Effector CD8-positive, alpha-beta T cell (primary cell): ENCODE data around the gene OSTN.
"Not testable (repeated sequence)": the region's sequence is repeated elsewhere in the genome, so short reads cannot be mapped to it uniquely, and the experiment has no call there.

Experiments used
- DNase-seq: peaks from one replicate; lab custom pipeline; 2025; lab: John Stamatoyannopoulos, UW
- total RNA-seq, 4 experiments: gene quantifications; one replicate each; lab custom pipeline; 2026; lab: John Stamatoyannopoulos, UW

The OSTN gene
- total RNA-seq = 0 reads per million in 4 experiments

DNA sequence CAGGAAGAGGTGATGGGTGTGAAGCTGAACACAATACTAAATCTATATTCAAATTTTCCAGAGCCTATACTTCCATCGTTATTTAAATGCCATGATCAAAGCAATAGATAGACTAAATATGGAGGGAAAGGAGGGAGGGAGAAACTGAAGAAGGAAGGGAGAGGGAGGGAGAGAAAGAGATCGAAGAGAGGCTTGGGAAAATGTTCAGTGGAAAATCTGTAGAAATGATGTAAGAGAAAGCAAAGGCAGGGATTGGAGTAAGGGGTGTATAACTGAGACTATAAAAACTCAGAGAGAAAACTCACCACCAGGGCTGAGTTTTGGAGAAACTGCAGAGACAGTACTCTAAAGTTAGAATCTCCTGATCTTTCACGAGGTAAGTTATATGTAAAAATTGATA is at the start of gene OSTN:
OSTN (plus strand) TSS at position 310 of the 400 bp plus-strand sequence. CDS start 13,292 bp downstream, outside the sequence.
- DNase-seq = no peak

GRCh38 chr3:191151653-191152052 is 47.4 kb upstream of the OSTN start:
- DNase-seq = no peak

DNA sequence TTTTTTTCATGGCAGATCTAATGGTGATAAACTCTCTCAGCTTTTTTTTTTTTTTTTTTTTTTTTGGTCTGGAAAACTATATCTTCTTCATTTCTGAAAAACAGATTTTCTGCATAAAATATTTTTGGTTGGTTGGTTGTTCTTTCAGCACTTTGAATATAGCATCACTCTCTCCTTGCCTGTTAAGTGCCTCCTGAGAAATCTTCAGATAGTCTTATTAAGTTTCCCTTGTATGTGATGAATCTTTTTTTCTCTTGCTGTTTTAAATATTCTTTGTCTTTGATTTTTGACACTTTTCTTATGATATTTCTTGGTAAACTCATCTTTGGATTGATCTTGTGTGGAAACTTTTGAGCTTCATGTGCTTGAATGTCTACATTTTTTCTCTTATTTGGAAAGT is 44.2 kb upstream of the OSTN start:
- no peak for DNase-seq

- no peak for DNase-seq
Observed at GRCh38 chr3:191158247-191158646, 40.8 kb upstream of the OSTN start.

- DNase-seq = no peak
Observed at GRCh38 chr3:191158815-191159214, 40.2 kb upstream of the OSTN start.

DNA sequence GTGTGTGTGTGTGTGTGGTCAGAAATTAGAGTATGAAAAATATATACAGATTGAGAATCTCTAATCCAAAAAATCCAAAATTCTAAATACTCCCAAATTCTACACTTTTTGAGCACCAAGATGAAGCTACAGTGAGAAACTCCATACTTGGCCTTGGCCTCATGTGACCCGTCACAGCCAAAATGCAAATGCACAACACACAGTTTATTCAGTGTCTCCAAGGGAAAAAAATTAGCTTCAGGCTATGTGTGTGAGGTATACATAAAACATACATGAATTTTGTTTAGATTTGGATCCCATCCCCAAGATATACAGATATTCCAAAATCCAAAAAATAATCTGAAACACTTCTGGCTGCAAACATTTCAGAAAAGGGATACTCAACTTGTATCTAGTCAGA is 33.2 kb upstream of the OSTN start:
- DNase-seq = no peak

GRCh38 chr3:191166368-191166767 is 32.7 kb upstream of the OSTN start:
- no peak for DNase-seq

DNA sequence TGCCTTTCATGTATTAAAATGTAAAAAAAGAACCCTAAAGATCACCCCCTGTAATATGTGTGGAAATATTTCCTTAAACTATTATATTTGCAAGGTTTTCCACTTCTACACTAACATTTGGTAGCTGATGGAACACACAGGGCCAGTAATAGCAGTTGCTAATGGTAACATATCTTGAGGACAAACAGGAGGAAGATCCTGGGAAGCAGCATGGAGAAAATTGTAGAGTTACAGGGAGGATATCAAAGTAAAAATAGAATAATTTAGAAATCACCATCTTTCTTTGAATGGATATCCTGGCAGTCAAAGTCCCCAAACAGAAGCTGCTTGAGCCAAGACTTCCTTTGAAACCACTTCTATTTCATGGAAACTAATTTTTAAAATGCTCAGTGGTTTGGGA is 29.5 kb upstream of the OSTN start:
- DNase-seq = no peak

GRCh38 chr3:191170097-191170496 is 28.9 kb upstream of the OSTN start:
- DNase-seq = no peak

DNA sequence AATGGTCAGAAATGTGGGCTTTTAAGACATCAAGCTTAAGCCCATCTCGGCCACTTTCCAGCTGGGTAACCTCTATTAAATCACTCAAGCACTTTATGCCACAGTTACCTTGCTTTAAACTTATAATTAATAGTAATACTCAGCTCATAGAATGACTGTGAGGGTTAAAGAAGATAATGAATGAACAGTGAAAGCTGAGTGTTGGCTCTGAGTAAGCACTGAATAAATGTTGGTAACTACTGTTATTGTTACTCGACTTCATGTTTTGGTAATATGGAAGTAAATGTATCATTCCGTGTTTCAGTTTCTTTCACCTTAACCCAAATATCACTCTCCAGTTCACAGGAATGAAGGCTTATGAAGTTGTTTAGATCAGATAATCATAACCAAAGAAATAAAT is 23.9 kb upstream of the OSTN start:
- no peak for DNase-seq

- DNase-seq = no peak
Observed at GRCh38 chr3:191176038-191176785, 22.8 kb upstream of the OSTN start.

GRCh38 chr3:191185382-191185781 is 13.7 kb upstream of the OSTN start:
- DNase-seq = not testable (repeated sequence)

DNA sequence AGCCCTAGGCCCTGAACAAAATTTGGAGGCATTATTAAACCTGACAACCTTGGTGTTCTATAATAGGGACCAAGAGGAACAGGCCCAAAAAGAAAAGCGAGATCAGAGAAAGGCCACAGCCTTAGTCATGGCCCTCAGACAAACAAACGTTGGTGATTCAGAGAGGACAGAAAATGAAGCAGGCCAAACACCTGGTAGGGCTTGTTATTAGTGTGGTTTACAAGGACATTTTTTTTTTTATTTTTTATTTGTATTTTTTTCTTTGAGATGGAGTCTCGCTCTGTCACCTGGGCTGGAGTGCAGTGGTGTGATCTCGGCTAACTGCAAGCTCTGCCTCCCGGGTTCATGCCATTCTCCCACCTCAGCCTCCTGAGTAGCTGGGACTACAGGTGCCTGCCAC is 10.8 kb upstream of the OSTN start:
- not testable (repeated sequence) for DNase-seq

DNA sequence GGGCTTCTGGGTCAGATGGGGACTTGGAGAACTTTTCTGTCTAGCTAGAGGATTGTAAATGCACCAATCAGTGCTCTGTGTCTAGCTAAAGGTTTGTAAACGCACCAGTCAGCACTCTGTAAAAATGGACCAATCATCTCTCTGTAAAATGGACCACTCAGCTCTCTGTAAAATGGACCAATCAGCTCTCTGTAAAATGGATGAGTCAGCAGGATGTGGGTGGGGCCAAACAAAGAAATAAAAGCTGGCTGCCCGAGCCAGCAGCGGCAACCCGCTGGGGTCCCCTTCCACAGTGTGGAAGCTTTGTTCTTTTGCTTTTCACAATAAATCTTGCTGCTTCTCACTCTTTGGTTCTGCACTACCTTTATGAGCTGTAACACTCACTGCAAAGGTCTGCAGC is 6.8 kb upstream of the OSTN start:
- not testable (repeated sequence) for DNase-seq

- DNase-seq = no peak
Observed at GRCh38 chr3:191192941-191193340, 6.1 kb upstream of the OSTN start.

GRCh38 chr3:191197761-191198306 is 1.2 kb upstream of the OSTN start:
- no peak for DNase-seq

GRCh38 chr3:191198480-191198879 is 561 bp upstream of the OSTN start:
- no peak for DNase-seq

GRCh38 chr3:191210032-191210431 is 11.0 kb downstream of the OSTN start:
- DNase-seq = no peak

DNA sequence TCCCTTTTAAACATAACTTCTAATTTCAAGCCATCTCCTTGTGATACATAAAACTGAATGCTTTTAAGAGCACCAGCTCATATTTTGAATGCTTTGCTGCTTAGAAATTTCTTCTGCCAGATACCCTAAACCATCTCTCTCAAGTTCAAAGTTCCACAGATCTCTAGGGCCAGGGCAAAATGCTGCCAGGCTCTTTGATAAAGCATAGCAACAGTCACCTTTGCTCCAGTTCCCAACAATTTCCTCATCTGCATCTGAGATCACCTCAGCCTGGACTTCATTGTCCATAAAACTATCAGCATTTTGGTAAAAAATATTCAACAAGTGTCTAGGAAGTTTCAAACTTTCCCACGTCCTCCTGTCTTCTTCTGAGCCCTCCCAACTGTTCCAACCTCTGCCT is 17.5 kb downstream of the OSTN start:
- no peak for DNase-seq

GRCh38 chr3:191217301-191217700 is 18.3 kb downstream of the OSTN start:
- DNase-seq = no peak

GRCh38 chr3:191220908-191221307 is 21.9 kb downstream of the OSTN start:
- DNase-seq = no peak

DNA sequence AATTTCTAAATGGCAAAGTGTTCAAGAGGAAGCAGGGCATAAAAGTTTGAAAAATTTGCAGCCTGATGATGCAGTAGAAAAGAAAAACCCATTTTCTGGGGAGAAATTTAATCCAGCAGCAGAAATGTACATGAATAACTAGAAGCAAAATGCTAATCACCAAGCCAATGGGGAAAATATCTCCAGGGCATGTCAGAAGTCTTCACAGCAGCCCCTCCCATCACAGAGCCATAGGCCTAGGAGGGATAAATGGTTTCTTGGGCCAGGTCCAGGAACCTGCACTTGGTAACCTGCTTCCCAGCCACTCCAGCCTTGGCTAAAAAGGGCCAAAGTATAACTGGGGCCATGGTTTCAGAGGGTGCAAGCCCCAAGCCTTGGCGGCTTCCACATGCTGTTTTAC is 22.6 kb downstream of the OSTN start:
- DNase-seq = no peak

- no peak for DNase-seq
Observed at GRCh38 chr3:191227541-191227940, 28.5 kb downstream of the OSTN start.

GRCh38 chr3:191234216-191234615 is 35.2 kb downstream of the OSTN start:
- no peak for DNase-seq
